Endothelial cell of umbilical vein (primary cell): ENCODE data around the gene FAM111B. TPM values are rescaled to one million over a fixed set of nuclear protein-coding genes. Genes with fewer than 3 reads are reported as not detected.

ENCODE experiments used
- BruUV-seq: library from RNA; stranded (reverse); fragments of 400-500 nt; replicated peaks from 2 replicates; lab custom pipeline; 2021; lab: Mats Ljungman, UMichigan
- CTCF ChIA-PET: fragments of 300-600, 350-600 bp; sonication (Branson Sonifier 250); formaldehyde crosslinking; loops from one replicate; lab custom pipeline; 2021; ENCODE audit warnings: antibody characterized with exemption, inconsistent platforms; lab: Charles Lee
- POLR2A ChIA-PET: fragments of 300-600, 350-600 bp; sonication (Branson Sonifier 250); formaldehyde crosslinking; loops from one replicate; lab custom pipeline; 2021; ENCODE audit warnings: antibody characterized with exemption, inconsistent platforms; lab: Charles Lee
- DNase-seq: peaks from one replicate; pipeline ENCODE4 v3.0.0-alpha.2; 2011; ENCODE audit warnings: low read depth, low spot score
- FAIRE-seq: peaks from 2 replicates; lab custom pipeline; 2011; peaks lifted over from hg19 to GRCh38; lab: Jason Lieb, UNC
- H2AFZ ChIP-seq: 2 replicates; pipeline ENCODE4 v1.6.0; 2012; ENCODE audit warnings: low read depth, low read length, control low read depth, inconsistent platforms
- H3K27ac ChIP-seq: 2 replicates; pipeline ENCODE4 v1.5.1; 2011; ENCODE audit warnings: low read depth, mild to moderate bottlenecking, control low read depth, low read length, moderate library complexity; ENCODE audit not compliant: insufficient read depth
- H3K27me3 ChIP-seq, 2 experiments: 2 replicates each; pipeline versions ENCODE4 v1.6.0 to v1.6.1; 2011; ENCODE audit warnings: low read length in 2 of 2, mixed read lengths in 1 of 2; ENCODE audit not compliant: control insufficient read depth in 2 of 2, insufficient read depth in 2 of 2
- H3K36me3 ChIP-seq, 2 experiments: 2 replicates in 1 of 2; 3 replicates in 1 of 2; pipeline ENCODE4 v1.5.1; 2011; ENCODE audit warnings: low read length in 2 of 2, mild to moderate bottlenecking in 1 of 2, moderate library complexity in 1 of 2; ENCODE audit not compliant: control insufficient read depth in 2 of 2, insufficient read depth in 2 of 2; ENCODE audit errors: extremely low read depth in 1 of 2
- H3K4me1 ChIP-seq: 3 replicates; pipeline ENCODE4 v1.5.1; 2011; ENCODE audit warnings: mild to moderate bottlenecking, low read length; ENCODE audit not compliant: control insufficient read depth, insufficient read depth; ENCODE audit errors: extremely low read depth
- H3K4me2 ChIP-seq: 2 replicates; pipeline ENCODE4 v1.6.1; 2011; ENCODE audit warnings: low read length, control low read depth, mixed read lengths; ENCODE audit not compliant: insufficient read depth
- H3K4me3 ChIP-seq, 3 experiments: fragments of 200-600 bp in 1 of 3; sonication (generic), shearing (Covaris generic) in 1 of 3; replicated peaks in 1 of 3; 2 replicates each; pipeline ENCODE4 v1.5.1; 2011 to 2016; ENCODE audit warnings: control low read depth in 3 of 3, low read length in 3 of 3, mild to moderate bottlenecking in 2 of 3, inconsistent platforms in 1 of 3, low read depth in 1 of 3, moderate library complexity in 1 of 3; ENCODE audit not compliant: insufficient read depth in 1 of 3
- H3K79me2 ChIP-seq: 2 replicates; pipeline ENCODE4 v1.6.0; 2012; ENCODE audit warnings: low read length, inconsistent platforms; ENCODE audit not compliant: control insufficient read depth, insufficient read depth
- H3K9ac ChIP-seq: replicated peaks from 2 replicates; pipeline ENCODE3; 2011; ENCODE audit warnings: low read length, control low read depth; ENCODE audit not compliant: insufficient read depth; ENCODE audit errors: extremely low read depth
- H3K9me1 ChIP-seq: replicated peaks from 3 replicates; pipeline ENCODE4 v1.6.0; 2011; ENCODE audit warnings: mild to moderate bottlenecking, low read length; ENCODE audit not compliant: control insufficient read depth, insufficient read depth; ENCODE audit errors: extremely low read depth
- H3K9me3 ChIP-seq: replicated peaks from 2 replicates; pipeline ENCODE4 v1.5.1; 2012; ENCODE audit warnings: low read length, inconsistent platforms; ENCODE audit not compliant: control insufficient read depth, insufficient read depth
- H4K20me1 ChIP-seq: replicated peaks from 2 replicates; pipeline ENCODE3; 2011; ENCODE audit warnings: mild to moderate bottlenecking, low read length; ENCODE audit not compliant: control insufficient read depth, insufficient read depth; ENCODE audit errors: extremely low read depth
- MYC ChIP-seq: IDR thresholded peaks from one replicate; pipeline ENCODE4 v1.6.1; 2011; ENCODE audit warnings: mild to moderate bottlenecking, low read depth, low read length
- dilution Hi-C: fragments of 300-500 bp; cut with MboI; formaldehyde crosslinking; loops from one replicate; pipeline ENCODE4 v1.15.0; 2019; ENCODE audit warnings: low sequenced_read_pairs; ENCODE audit not compliant: extremely low pct_ligation_motif_present
- intact Hi-C: fragments of 100-400 bp; cut with micrococcal nuclease; formaldehyde crosslinking; loops from one replicate; pipeline ENCODE4 v1.10.0; 2022
- polyA plus RNA-seq, 4 experiments: library from polyadenylated mRNA; depleted of rRNA in 3 of 4; stranded (reverse) in 3 of 4; unstranded in 1 of 4; fragments of >200 nt; gene quantifications; 2 replicates each; pipeline versions ENCODE4 v1.2.1 to v1.2.3, GENCODE V29; 2011 to 2012; ENCODE audit warnings: missing spikeins in 1 of 4
- total RNA-seq: library from RNA; stranded (reverse); gene quantifications from 2 replicates; pipeline ENCODE4 v1.2.3, GENCODE V29; 2021
- TF ChIP-seq, protein P1 (sequence below), 2 donors: IDR thresholded peaks; 1 replicate in 1 of 2; 2 replicates in 1 of 2; pipeline ENCODE4 v1.5.1; 2011; ENCODE audit warnings: low read length in 2 of 2, mild to moderate bottlenecking in 2 of 2, moderate library complexity in 2 of 2, control low read depth in 1 of 2, inconsistent platforms in 1 of 2, low read depth in 1 of 2; ENCODE audit not compliant: insufficient read depth in 1 of 2; ENCODE audit errors: extremely low read depth in 1 of 2

Gene FAM111B
- total and polyA plus RNA-seq, 2 donors (not counting 3 experiments of a cell fraction or from before 2014, with no cell fraction given), result 2.7 to 21.9 TPM

DNA sequence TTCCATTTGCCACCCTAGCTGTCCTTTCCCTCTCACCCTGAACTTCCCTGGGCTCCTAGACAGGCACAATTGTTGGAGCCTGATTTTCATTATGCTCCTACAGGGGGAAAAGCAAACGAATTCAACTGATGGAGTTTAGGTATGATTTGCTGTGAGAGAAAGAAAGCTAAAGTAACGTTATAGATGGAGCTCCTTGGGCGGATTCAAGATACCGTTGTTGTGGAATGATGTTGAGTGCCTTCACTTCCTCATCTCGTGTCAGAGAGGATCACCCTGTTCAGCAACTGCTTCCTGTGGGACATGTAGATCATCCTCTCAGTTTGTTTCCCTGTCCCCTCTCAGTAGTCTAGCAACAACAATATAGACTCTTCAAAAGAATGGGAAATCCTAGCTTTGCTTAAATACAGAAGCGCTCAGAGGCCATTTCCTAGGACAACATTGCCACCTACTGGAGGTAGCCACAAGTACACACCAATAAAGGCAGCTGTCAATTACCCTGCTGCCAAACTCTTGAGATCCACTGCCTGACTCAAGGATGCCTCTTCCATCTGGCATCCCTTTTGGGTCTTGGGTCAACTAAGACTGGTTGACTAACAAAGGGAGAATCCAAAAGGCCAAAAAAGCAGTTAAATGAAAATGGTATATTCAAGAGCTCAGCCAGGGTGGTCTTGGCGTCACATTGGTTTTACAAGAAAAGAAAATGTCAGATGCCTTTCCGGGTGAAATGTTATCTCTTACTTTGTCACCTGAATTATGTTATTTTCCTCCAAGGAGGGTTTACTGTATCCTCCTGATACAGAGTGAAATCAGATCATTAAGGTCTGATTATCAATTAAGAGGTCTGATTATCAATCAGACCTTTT lies 51.4 kb downstream of the FAM111B start:
- peak; percentile 76 for DNase-seq

More for the DNA sequence above, 51.4 kb downstream of the FAM111B start:
- H3K27me3 ChIP-seq, result peaks cover 6 to 7% of the 10 kb centered on the region in 2 experiments
- H3K4me1 ChIP-seq, result peaks cover 2% of the 10 kb centered on the region
- intact Hi-C loops (loop anchor here (1.0 kb wide), 6 partner anchors 16 to 504 kb away; partner anchors contain the start of gene FAM111A), dilution Hi-C loops (no loop called here)
- no peaks in the 10 kb centered on the region for H3K36me3 ChIP-seq
- no peak overlapping the region for H3K27ac ChIP-seq
- no TSS peak for BruUV-seq
- H3K9ac ChIP-seq, result no peak overlapping the region
- no peaks in the 10 kb centered on the region for H4K20me1 ChIP-seq
- peak; percentile 95 for FAIRE-seq
- H3K9me1 ChIP-seq, result no peaks in the 10 kb centered on the region
- no peak overlapping the region for H3K4me3 ChIP-seq
- ChIA-PET POLR2A (interaction anchor here (1.1 kb wide), 1 partner anchor 16 kb away, joined by 3 read pairs; the partner anchor contains the start of gene FAM111A), CTCF (interaction anchor here (0.6 to 3.8 kb wide), 70 partner anchors 9 to 632 kb away, joined by 3 to 91 read pairs (median 5); partner anchors contain the start of genes DTX4, FAM111A and FAM111B)
- H3K79me2 ChIP-seq, result no peaks in the 10 kb centered on the region
- H3K4me2 ChIP-seq, result peak overlapping the region; percentile 47
- H3K9me3 ChIP-seq, result no peaks in the 10 kb centered on the region
- TF ChIP-seq, protein P1, sequence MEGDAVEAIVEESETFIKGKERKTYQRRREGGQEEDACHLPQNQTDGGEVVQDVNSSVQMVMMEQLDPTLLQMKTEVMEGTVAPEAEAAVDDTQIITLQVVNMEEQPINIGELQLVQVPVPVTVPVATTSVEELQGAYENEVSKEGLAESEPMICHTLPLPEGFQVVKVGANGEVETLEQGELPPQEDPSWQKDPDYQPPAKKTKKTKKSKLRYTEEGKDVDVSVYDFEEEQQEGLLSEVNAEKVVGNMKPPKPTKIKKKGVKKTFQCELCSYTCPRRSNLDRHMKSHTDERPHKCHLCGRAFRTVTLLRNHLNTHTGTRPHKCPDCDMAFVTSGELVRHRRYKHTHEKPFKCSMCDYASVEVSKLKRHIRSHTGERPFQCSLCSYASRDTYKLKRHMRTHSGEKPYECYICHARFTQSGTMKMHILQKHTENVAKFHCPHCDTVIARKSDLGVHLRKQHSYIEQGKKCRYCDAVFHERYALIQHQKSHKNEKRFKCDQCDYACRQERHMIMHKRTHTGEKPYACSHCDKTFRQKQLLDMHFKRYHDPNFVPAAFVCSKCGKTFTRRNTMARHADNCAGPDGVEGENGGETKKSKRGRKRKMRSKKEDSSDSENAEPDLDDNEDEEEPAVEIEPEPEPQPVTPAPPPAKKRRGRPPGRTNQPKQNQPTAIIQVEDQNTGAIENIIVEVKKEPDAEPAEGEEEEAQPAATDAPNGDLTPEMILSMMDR (IDR thresholded peaks at IDR 0.05; ENCODE audit: extremely low read depth in 1 of 2, insufficient read depth in 1 of 2, low read depth in 1 of 2, low read length in 2 of 2), result peak; percentile 72 to 82
- TF ChIP-seq MYC, result no peak
- peak overlapping the region; percentile 90 for H2AFZ ChIP-seq
